ENCODE results near the gene MYO18B. TPM values are rescaled to one million over a fixed set of nuclear protein-coding genes. Genes with fewer than 3 reads are reported as not detected.

Gene MYO18B
- total RNA-seq, 2 experiments from 2014 or later = 1.6 to 1.8 TPM

- no peak for TF ChIP-seq CTCF (IDR thresholded peaks at IDR 0.05)
- Mint-ChIP-seq H3K4me3 (no peak overlapping the region), H3K9me3 (peaks cover 19% of the 10 kb centered on the region), H3K36me3 (ENCODE audit: low read depth) (peaks cover 8% of the 10 kb centered on the region), H3K27ac (peak overlapping the region; percentile 30), H3K4me1 (ENCODE audit: low read depth) (peaks cover 8% of the 10 kb centered on the region), H3K27me3 (no peaks in the 10 kb centered on the region)
- POLR2A ChIA-PET = no interaction called here
- DNase-seq (no peak), ATAC-seq (no peak)
- CTCF ChIA-PET = interaction anchor here (1.3 to 5.3 kb wide), 2 partner anchors 8 to 573 kb away, joined by 3 to 30 read pairs; no protein-coding TSS in a partner anchor
- intact Hi-C loops (cut with micrococcal nuclease) = no loop called here
These were observed 22.5 kb downstream of the MYO18B start for GRCh38 chr22:25764270-25765015.

- CTCF ChIA-PET = interaction anchor here (5.3 kb wide), 1 partner anchor 7 kb away, joined by 30 read pairs; no protein-coding TSS in a partner anchor
- POLR2A ChIA-PET = no interaction called here
- peak overlapping the region; percentile 30 for H3K27ac Mint-ChIP-seq
- H3K9me3 Mint-ChIP-seq = peaks cover 19% of the 10 kb centered on the region
- H3K27me3 Mint-ChIP-seq = no peaks in the 10 kb centered on the region
- H3K4me3 Mint-ChIP-seq = no peak overlapping the region
- intact Hi-C loops (cut with micrococcal nuclease) = no loop called here
- peaks cover 8% of the 10 kb centered on the region for H3K36me3 Mint-ChIP-seq (ENCODE audit: low read depth)
- no peak for ATAC-seq
- peaks cover 12% of the 10 kb centered on the region for H3K4me1 Mint-ChIP-seq (ENCODE audit: low read depth)
- no peak for DNase-seq
- no peak for TF ChIP-seq CTCF (IDR thresholded peaks at IDR 0.05)
These were observed 23.0 kb downstream of the MYO18B start for GRCh38 chr22:25765016-25765367.

GRCh38 chr22:25765801-25766200, 23.8 kb downstream of the MYO18B start:
- peaks cover 19% of the 10 kb centered on the region for H3K9me3 Mint-ChIP-seq

GRCh38 chr22:25766418-25766817, 24.4 kb downstream of the MYO18B start:
- TF ChIP-seq CTCF (IDR thresholded peaks at IDR 0.05) = no peak
- ATAC-seq (no peak), DNase-seq (no peak)
- H3K27me3 Mint-ChIP-seq = no peaks in the 10 kb centered on the region
- H3K27ac Mint-ChIP-seq = no peak overlapping the region
- intact Hi-C loops (cut with micrococcal nuclease) = no loop called here
- peaks cover 13% of the 10 kb centered on the region for H3K4me1 Mint-ChIP-seq (ENCODE audit: low read depth)
- H3K9me3 Mint-ChIP-seq = peaks cover 19% of the 10 kb centered on the region
- ChIA-PET CTCF (no interaction called here), POLR2A (interaction anchor here (0.6 to 0.9 kb wide), 2 partner anchors 29 to 41 kb away, joined by 3 read pairs; no protein-coding TSS in a partner anchor)
- no peak overlapping the region for H3K4me3 Mint-ChIP-seq
- peaks cover 8% of the 10 kb centered on the region for H3K36me3 Mint-ChIP-seq (ENCODE audit: low read depth)

More at GRCh38 chr22:25765801-25766200, 23.8 kb downstream of the MYO18B start:
- intact Hi-C loops (cut with micrococcal nuclease) = no loop called here
- H3K36me3 Mint-ChIP-seq (ENCODE audit: low read depth) = peaks cover 8% of the 10 kb centered on the region
- DNase-seq = no peak
- TF ChIP-seq CTCF (IDR thresholded peaks at IDR 0.05) = no peak
- H3K27ac Mint-ChIP-seq = peak overlapping the region; percentile 4
- H3K27me3 Mint-ChIP-seq = no peaks in the 10 kb centered on the region
- ATAC-seq = no peak
- POLR2A ChIA-PET = interaction anchor here (0.6 to 0.9 kb wide), 2 partner anchors 28 to 40 kb away, joined by 3 read pairs; no protein-coding TSS in a partner anchor
- H3K4me3 Mint-ChIP-seq = no peak overlapping the region
- peaks cover 13% of the 10 kb centered on the region for H3K4me1 Mint-ChIP-seq (ENCODE audit: low read depth)
- CTCF ChIA-PET = no interaction called here

GRCh38 chr22:25770333-25770732, 28.3 kb downstream of the MYO18B start:
- ATAC-seq = no peak
- ChIA-PET CTCF (interaction anchor here (0.5 to 3.7 kb wide), 3 partner anchors 68 to 852 kb away, joined by 3 to 29 read pairs (median 4); no protein-coding TSS in a partner anchor), POLR2A (interaction anchor here (1.2 kb wide), 1 partner anchor 20 kb away, joined by 3 read pairs; no protein-coding TSS in a partner anchor)
- Mint-ChIP-seq H3K4me3 (no peak overlapping the region), H3K27me3 (peaks cover 3% of the 10 kb centered on the region), H3K9me3 (peaks cover 19% of the 10 kb centered on the region), H3K27ac (peak overlapping the region; percentile 69), H3K36me3 (ENCODE audit: low read depth) (peaks cover 8% of the 10 kb centered on the region), H3K4me1 (ENCODE audit: low read depth) (peaks cover 20% of the 10 kb centered on the region)
- TF ChIP-seq CTCF (IDR thresholded peaks at IDR 0.05) = no peak
- no peak for DNase-seq
- intact Hi-C loops (cut with micrococcal nuclease) = loop anchor here (5.0 to 10.0 kb wide), 2 partner anchors 66 to 203 kb away; no protein-coding TSS in a partner anchor
